NCI-H526 (cell line): ENCODE measurements around the gene NBPF1.
"Not testable (repeated sequence)": the region's sequence is repeated elsewhere in the genome, so short reads cannot be mapped to it uniquely, and the experiment has no call there.

Experiments used
- DNase-seq, 2 experiments: peaks; one replicate each; lab custom pipeline; 2025; lab: John Stamatoyannopoulos, UW

Gene NBPF1

GRCh38 chr1:16545682-16546095 lies 67.7 kb downstream of the NBPF1 start:
- not testable (repeated sequence) for DNase-seq

- peak; percentile 46 to 50 for DNase-seq
Measured at GRCh38 chr1:16540421-16540893, 72.9 kb downstream of the NBPF1 start.

- DNase-seq = not testable (repeated sequence)
Measured at GRCh38 chr1:16537528-16537927, 75.8 kb downstream of the NBPF1 start.

GRCh38 chr1:16536796-16537195 lies 76.6 kb downstream of the NBPF1 start:
- DNase-seq = not testable (repeated sequence)

- not testable (repeated sequence) for DNase-seq
Measured at GRCh38 chr1:16535898-16536297, 77.5 kb downstream of the NBPF1 start.

- not testable (repeated sequence) for DNase-seq
Measured at GRCh38 chr1:16535487-16535886, 77.9 kb downstream of the NBPF1 start.

- not testable (repeated sequence) for DNase-seq
Measured at GRCh38 chr1:16534829-16535456, 78.4 kb downstream of the NBPF1 start.

- DNase-seq = not testable (repeated sequence)
Measured at GRCh38 chr1:16534239-16534828, 79.0 kb downstream of the NBPF1 start.

GRCh38 chr1:16532235-16532991 lies 81.0 kb downstream of the NBPF1 start:
- DNase-seq = not testable (repeated sequence)

- DNase-seq = not testable (repeated sequence)
Measured at GRCh38 chr1:16528338-16528737, 85.0 kb downstream of the NBPF1 start.

- not testable (repeated sequence) for DNase-seq
Measured at GRCh38 chr1:16525769-16526168, 87.6 kb downstream of the NBPF1 start.

- not testable (repeated sequence) for DNase-seq
Measured at GRCh38 chr1:16521679-16522078, 91.7 kb downstream of the NBPF1 start.

- DNase-seq = no peak
Measured at GRCh38 chr1:16521288-16521583, 92.1 kb downstream of the NBPF1 start.

GRCh38 chr1:16520435-16521287 lies 92.7 kb downstream of the NBPF1 start:
- not testable (repeated sequence) for DNase-seq

GRCh38 chr1:16519255-16519951 lies 94.0 kb downstream of the NBPF1 start:
- not testable (repeated sequence) for DNase-seq

- DNase-seq = not testable (repeated sequence)
Measured at GRCh38 chr1:16518913-16519254, 94.5 kb downstream of the NBPF1 start.

GRCh38 chr1:16516694-16517410 lies 96.5 kb downstream of the NBPF1 start:
- DNase-seq = not testable (repeated sequence)

GRCh38 chr1:16514107-16515055 lies 99.0 kb downstream of the NBPF1 start, which contains the start of gene RNU1-1:
RNU1-1 (minus strand) TSS chr1:16514285.
- DNase-seq = peak; percentile 87 to 91

- peak; percentile 98 to 99 for DNase-seq
Measured at GRCh38 chr1:16513412-16514106, 99.8 kb downstream of the NBPF1 start.
